Upper lobe of left lung (tissue), 6 donors: ENCODE measurements around the gene EML5. TPM values are rescaled to one million over a fixed set of nuclear protein-coding genes. Genes with fewer than 3 reads are reported as not detected.
A peak's percentile ranks its signal among the peaks of the same experiment; 100 is the strongest.

Source experiments
- ATAC-seq, 2 donors: fragments of 200-7000 bp; cut with Tn5 transposase; one replicate each; pipeline ENCODE4 v1.9.1; 2022; ENCODE audit warnings: mild to moderate bottlenecking in 2 of 2, moderate library complexity in 2 of 2; ENCODE audit not compliant: low FRiP score in 2 of 2
- DNase-seq, 2 donors: peaks; one replicate each; pipeline ENCODE4 v3.0.0-alpha.2; 2019 to 2020
- H3K27ac ChIP-seq, 4 donors: fragments of 200-600 bp; sonication (generic); one replicate each; pipeline ENCODE4 v1.5.1; 2016 to 2019
- H3K27me3 ChIP-seq, 4 donors: fragments of 200-600 bp; sonication (generic); one replicate each; pipeline ENCODE4 v1.5.1; 2017 to 2019
- H3K36me3 ChIP-seq, 4 donors: fragments of 200-600 bp; sonication (generic); one replicate each; pipeline ENCODE4 v1.5.1; 2016 to 2019
- H3K4me1 ChIP-seq, 4 donors: fragments of 200-600 bp; sonication (generic); one replicate each; pipeline ENCODE4 v1.5.1; 2018 to 2019
- H3K4me3 ChIP-seq, 4 donors: fragments of 200-600 bp; sonication (generic); one replicate each; pipeline ENCODE4 v1.5.1; 2017 to 2019; ENCODE audit warnings: mild to moderate bottlenecking in 2 of 4, moderate library complexity in 1 of 4
- H3K9me3 ChIP-seq, 4 donors: fragments of 200-600 bp; sonication (generic); one replicate each; pipeline ENCODE4 v1.5.1; 2018 to 2019
- CTCF ChIP-seq, 6 experiments: fragments of 450-650 bp in 4 of 6; fragments of 200-600 bp in 2 of 6; sonication (generic) in 2 of 6; IDR thresholded peaks; one replicate each; pipeline ENCODE4 v1.5.1; 2016 to 2019; ENCODE audit warnings: antibody characterized with exemption in 6 of 6
- EP300 ChIP-seq, 4 donors: sonication (generic); formaldehyde crosslinking; IDR thresholded peaks; one replicate each; pipeline ENCODE4 v1.5.1; 2017; ENCODE audit warnings: antibody characterized with exemption in 4 of 4, control low read depth in 2 of 4
- POLR2A ChIP-seq, 4 donors: fragments of 450-650 bp; IDR thresholded peaks; one replicate each; pipeline ENCODE4 v1.5.1; 2016 to 2017; ENCODE audit warnings: antibody characterized with exemption in 4 of 4, mild to moderate bottlenecking in 2 of 4
- POLR2AphosphoS5 ChIP-seq, 2 donors: sonication (generic); formaldehyde crosslinking; IDR thresholded peaks; one replicate each; pipeline ENCODE4 v1.5.1; 2017; ENCODE audit warnings: antibody characterized with exemption in 2 of 2
- WGBS, 2 donors: methylation state at CpG; one replicate each; pipeline ENCODE4 v1.1.5; 2017 to 2018; 5-methylcytosine and 5-hydroxymethylcytosine counted together
- small RNA-seq, 4 donors: library from RNA; depleted of rRNA; stranded (forward); fragments of <200 nt; gene quantifications; one replicate each; pipeline ENCODE3, GENCODE V24; 2016
- total RNA-seq, 6 donors: library from RNA; depleted of rRNA in 4 of 6; stranded (reverse); fragments of >200 nt in 4 of 6; gene quantifications; one replicate each; pipeline versions ENCODE4 v1.1.0 to v1.2.1, GENCODE V29; 2016 to 2021
- donor health status: DM: no; HTN: no; CAD: no; lungs with moderate emphysema.
- donor health status: DM: no; HTN: yes; CAD: no; lungs with severe emphysema.

EML5 gene
- total RNA-seq, 6 donors from 2014 or later = 0.98 to 10.5 (median 3.3) TPM

GRCh38 chr14:88562532-88562830, 230.3 kb downstream of the EML5 start:
- TF ChIP-seq EP300 (IDR thresholded peaks at IDR 0.05) (no peak), CTCF (IDR thresholded peaks at IDR 0.05) (no peak), POLR2A (IDR thresholded peaks at IDR 0.05) (no peak), POLR2AphosphoS5 (IDR thresholded peaks at IDR 0.05) (no peak)
- no peak for ATAC-seq
- Histone ChIP-seq H3K36me3 (peaks cover 0 to under 1% (median 0%) of the 10 kb centered on the region in 4 donors), H3K9me3 (no peaks in the 10 kb centered on the region), H3K27ac (peak overlapping the region; percentile 90 to 97 (median 94)), H3K4me1 (peaks cover 16 to 30% (median 16%) of the 10 kb centered on the region in 4 donors), H3K4me3 (peak overlapping the region; percentile 73 to 100 (median 93)), H3K27me3 (no peaks in the 10 kb centered on the region)
- WGBS, 2 donors = 13 to 26% methylated on average over 4 to 5 of the region's 5 CpGs
- DNase-seq = no peak

Small RNA genes lying within 50 kb of the gene (small RNA-seq; reads per million reads assigned to genes)
- gene RF00019 (0 reads per million in 4 donors), gene RNU4-92P (0 reads per million in 4 donors)

Other genes with a start within 250 kb of the EML5 start
- 10 to 100 TPM; 37.7 to 58.7 (median 47.4) TPM for gene PTPN21, start 237.9 kb downstream of the EML5 start, total RNA-seq
- gene ZC3H14, start 229.9 kb downstream of the EML5 start, total RNA-seq = 100 to 1,000 TPM in 1 of 6 donors, 10 to 100 TPM in 5; 48.4 to 101 (median 65.3) TPM
- gene TTC8, start 31.7 kb upstream of the EML5 start, total RNA-seq = 10 to 100 TPM in 5 of 6 donors, 1 to 10 TPM in 1; 7.8 to 21.4 (median 15.7) TPM